ENCODE data around the gene SLC22A12. TPM values are rescaled to one million over a fixed set of nuclear protein-coding genes. Genes with fewer than 3 reads are reported as not detected.

The SLC22A12 gene
- total RNA-seq, 1 donor from 2014 or later: not detected

DNA sequence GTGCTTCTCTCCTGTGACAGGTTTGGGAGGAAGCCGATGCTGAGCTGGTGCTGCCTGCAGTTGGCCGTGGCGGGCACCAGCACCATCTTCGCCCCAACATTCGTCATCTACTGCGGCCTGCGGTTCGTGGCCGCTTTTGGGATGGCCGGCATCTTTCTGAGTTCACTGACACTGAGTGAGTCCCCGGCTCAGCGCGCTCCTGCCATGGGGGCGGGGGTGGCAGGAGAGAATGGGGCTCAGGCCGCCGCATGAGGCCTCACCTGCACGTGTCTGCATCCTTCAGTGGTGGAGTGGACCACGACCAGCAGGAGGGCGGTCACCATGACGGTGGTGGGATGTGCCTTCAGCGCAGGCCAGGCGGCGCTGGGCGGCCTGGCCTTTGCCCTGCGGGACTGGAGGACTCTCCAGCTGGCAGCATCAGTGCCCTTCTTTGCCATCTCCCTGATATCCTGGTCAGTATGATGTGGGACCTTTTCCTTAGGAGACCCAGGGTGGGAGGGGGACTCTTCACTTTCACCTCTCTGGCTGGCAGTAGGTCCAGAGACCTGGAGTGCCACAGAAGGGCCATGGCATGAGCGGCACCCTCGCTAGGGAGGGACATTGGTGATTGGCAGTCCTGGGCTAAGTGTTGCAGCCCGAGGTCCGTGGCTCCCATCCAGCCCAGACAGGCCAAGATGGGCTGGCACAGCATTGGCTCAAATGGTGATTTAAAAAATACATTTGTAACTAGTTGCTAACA is 28.9 kb upstream of the SLC22A12 start:
- peak; percentile 12 for DNase-seq
- no peak for ATAC-seq
- intact Hi-C loops (cut with micrococcal nuclease): no loop called here

DNA sequence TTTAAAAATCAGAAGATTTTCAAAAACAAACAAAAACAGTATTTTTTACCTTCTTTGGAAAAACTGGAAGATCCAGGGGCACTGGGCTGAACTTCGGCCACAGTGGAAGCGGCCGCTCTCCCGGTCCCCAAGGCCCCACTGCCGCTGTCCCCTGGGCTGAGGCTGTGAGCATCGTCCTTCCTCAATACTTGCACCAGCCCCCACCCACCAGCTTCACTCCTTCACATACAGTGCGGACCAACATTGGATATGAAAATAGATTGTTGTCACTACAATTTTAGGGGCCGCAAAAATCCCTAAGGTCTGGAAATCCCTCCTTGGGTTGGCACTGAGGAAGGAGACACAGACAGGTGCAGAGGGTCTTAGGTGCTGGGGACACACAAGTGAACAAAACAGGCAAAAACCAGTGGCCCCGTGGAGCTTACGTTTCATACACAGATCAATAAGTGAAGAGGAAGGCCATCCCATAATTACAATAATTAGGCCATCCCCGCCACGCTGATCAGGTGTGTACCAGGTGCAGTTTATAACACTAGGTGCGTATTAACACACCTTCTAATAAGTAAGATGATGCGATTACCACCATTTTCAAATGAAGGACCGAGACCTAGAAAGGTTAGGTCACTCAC is 28.2 kb upstream of the SLC22A12 start:
- intact Hi-C loops (cut with micrococcal nuclease): no loop called here
- ATAC-seq (no peak), DNase-seq (peak; percentile 8)

DNA sequence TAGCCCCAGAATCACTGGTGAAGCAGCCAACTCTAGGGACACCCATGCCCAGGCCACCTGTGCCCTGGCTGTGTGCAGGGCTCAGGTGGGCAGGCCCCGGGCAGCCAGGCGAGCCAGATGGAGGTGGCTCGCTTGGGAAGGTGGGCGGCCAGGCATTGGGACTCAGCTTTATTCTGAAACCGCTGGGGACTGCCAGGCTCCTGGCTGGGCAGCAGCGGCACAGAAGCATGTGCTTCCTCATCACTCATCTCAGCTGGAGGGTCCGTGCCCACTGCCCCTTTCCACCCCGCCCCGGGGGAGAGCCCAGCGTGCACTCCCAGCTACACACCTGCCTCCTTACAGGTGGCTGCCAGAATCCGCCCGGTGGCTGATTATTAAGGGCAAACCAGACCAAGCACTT is 27.1 kb upstream of the SLC22A12 start:
- DNase-seq: peak; percentile 18
- intact Hi-C loops (cut with micrococcal nuclease): no loop called here
- ATAC-seq: no peak

DNA sequence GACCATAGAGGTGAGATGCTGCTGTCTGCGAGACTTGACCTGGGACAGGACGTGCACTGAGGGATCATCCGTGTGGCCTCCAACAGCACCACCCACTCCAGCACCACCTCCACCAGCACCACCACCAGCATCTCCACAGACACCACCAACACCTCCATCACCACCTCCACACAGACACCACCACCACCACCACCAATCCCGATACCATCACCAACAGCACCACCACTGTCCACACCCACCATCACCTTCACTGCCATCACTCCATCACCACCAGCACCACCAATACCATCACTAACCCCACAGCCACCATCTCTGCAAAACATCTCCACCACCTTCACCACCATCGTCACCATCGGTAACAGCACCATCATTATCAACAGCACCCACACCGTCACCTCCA is 26.6 kb upstream of the SLC22A12 start:
- ATAC-seq: no peak
- intact Hi-C loops (cut with micrococcal nuclease): no loop called here
- DNase-seq: no peak

- peak; percentile 29 for DNase-seq
- ATAC-seq: no peak
- intact Hi-C loops (cut with micrococcal nuclease): no loop called here
Observed at GRCh38 chr11:64564947-64565889, 25.8 kb upstream of the SLC22A12 start.

- intact Hi-C loops (cut with micrococcal nuclease): no loop called here
- ATAC-seq (peak; percentile 78), DNase-seq (peak; percentile 33)
Observed at GRCh38 chr11:64566042-64566914, 24.7 kb upstream of the SLC22A12 start.

DNA sequence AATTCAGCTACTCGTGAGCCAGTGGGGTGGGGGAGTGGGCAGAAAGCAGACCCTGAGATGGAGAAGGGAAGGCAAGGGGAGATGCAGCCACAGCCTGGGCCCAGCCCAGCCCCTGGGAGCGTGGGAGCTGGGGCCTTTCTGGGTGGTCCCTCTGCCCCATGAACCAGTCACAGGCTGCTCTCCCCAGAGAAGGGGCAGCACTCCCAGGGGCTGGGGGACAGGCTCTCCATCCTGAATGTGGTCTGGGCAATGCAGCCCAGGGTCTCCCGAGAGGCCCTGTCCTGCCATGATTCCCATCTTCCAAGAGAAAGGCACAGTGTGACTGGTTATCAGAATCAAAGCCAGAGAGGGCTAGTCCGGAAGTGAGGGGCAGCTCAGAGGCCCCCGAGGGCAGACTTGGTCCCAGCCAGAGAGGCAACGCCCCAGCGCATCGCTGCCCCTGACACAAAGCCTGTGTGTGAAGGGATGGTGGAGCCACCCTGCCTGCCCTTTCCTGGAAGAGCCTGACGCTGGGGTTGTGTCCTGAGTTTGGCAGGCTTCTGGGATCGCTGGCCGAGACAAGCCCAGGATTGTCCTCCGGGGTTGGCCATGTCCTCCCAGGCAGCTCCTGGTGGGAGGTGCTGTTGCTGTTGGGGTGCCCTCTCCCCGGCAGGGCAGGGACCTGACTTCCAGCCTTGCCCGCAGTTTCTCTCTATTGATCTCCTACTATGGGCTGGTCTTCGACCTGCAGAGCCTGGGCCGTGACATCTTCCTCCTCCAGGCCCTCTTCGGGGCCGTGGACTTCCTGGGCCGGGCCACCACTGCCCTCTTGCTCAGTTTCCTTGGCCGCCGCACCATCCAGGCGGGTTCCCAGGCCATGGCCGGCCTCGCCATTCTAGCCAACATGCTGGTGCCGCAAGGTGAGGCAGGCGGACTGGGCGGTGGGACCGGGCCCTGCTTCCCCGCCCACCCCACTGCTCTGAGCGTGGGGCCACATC is 23.8 kb upstream of the SLC22A12 start:
- intact Hi-C loops (cut with micrococcal nuclease): no loop called here
- peak; percentile 16 for ATAC-seq
- DNase-seq: peak; percentile 29

- intact Hi-C loops (cut with micrococcal nuclease): no loop called here
- peak; percentile 23 for DNase-seq
Observed at GRCh38 chr11:64568041-64568571, 22.9 kb upstream of the SLC22A12 start.

DNA sequence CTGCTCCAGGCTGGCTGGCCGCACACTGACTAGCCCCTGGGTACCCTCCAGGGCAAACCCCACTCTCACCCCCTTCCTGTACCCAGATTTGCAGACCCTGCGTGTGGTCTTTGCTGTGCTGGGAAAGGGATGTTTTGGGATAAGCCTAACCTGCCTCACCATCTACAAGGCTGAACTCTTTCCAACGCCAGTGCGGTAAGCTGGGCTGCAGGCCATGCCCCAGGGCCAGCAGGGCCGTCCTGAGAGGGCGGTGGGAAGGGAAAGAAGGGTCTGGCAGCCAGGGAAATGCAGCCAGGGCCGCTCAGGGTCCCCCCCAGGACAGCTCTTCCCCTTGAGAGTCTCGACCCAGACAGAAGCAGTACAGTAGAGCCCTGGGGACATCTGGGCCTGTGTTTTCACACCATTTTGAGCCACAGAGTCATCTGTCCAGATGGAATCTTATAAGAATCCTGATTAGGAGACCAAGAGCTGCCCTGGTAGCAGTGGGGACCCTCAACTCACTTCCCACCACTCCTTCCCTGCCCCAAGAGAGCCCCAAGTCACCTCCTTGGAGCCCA is 22.4 kb upstream of the SLC22A12 start:
- ATAC-seq (no peak), DNase-seq (no peak)
- intact Hi-C loops (cut with micrococcal nuclease): no loop called here

More at GRCh38 chr11:64568041-64568571, 22.9 kb upstream of the SLC22A12 start:
- ATAC-seq: no peak

DNA sequence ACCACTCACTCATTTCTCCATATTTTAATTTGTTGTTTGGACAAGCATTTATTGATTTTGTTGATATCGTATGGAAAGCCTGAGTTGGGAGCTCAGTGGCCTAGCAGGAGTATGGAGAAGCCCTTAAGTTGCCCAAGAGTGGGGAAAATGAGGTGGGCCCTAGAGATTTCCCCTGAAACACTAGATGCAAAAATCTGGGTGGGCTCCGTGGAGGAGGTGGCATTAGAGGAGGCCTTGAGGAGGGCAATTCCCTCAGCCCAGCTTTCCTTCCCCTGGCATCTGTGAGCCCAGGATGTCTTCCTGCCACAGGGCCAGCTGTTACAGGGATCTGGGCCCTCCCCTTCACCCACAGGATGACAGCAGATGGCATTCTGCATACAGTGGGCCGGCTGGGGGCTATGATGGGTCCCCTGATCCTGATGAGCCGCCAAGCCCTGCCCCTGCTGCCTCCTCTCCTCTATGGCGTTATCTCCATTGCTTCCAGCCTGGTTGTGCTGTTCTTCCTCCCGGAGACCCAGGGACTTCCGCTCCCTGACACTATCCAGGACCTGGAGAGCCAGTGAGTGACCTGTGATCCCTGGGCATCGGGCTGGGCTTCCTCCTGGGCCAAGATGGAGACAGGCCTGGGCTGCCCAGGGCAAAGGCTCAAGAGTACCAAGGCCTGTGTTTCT is 21.6 kb upstream of the SLC22A12 start:
- intact Hi-C loops (cut with micrococcal nuclease): no loop called here
- DNase-seq (peak; percentile 15), ATAC-seq (no peak)

DNA sequence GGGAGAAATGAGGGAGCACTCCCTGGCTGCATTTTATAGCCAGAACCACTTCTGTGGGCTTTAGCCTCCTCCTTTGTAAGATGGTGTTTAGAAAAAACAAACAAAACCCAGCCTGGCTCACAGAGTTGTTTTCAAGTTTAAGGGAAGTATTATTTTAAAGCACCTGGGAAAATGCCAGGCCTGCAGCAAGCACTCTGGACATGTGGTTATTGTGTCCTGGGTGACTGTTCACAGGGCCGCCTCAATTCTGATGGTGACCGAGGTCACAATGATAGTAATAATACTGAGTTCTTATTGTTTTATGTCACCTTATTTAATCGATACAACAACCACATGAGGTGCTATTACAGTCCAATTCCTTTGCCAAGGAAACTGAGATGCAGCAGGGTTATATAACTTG is 20.7 kb upstream of the SLC22A12 start:
- intact Hi-C loops (cut with micrococcal nuclease): no loop called here
- no peak for DNase-seq
- ATAC-seq: no peak

GRCh38 chr11:64571050-64571409 is 20.0 kb upstream of the SLC22A12 start:
- DNase-seq (peak; percentile 4), ATAC-seq (no peak)
- intact Hi-C loops (cut with micrococcal nuclease): no loop called here

GRCh38 chr11:64571410-64572091 is 19.5 kb upstream of the SLC22A12 start:
- intact Hi-C loops (cut with micrococcal nuclease): no loop called here
- ATAC-seq: no peak
- DNase-seq: peak; percentile 9

GRCh38 chr11:64572143-64572542 is 18.9 kb upstream of the SLC22A12 start:
- DNase-seq (peak; percentile 3), ATAC-seq (no peak)
- intact Hi-C loops (cut with micrococcal nuclease): no loop called here

DNA sequence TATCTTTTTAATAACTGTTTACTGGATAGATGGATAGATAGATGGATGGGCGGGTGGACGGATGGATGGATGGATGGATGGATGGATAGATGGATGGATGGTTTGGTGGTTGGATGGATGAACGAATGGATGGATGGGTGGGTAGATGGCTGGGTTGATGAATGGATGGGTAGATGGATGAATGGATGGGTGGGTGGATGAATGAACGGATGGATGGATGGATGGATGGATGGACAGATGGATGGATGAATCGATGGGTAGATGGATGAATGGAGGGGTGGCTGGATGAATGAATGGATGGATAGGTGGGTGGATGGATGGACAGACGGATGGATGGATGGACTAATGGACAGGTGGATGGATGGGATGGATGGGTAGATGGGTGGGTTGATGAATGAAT is 13.8 kb upstream of the SLC22A12 start:
- no peak for DNase-seq
- no peak for ATAC-seq
- intact Hi-C loops (cut with micrococcal nuclease): no loop called here

DNA sequence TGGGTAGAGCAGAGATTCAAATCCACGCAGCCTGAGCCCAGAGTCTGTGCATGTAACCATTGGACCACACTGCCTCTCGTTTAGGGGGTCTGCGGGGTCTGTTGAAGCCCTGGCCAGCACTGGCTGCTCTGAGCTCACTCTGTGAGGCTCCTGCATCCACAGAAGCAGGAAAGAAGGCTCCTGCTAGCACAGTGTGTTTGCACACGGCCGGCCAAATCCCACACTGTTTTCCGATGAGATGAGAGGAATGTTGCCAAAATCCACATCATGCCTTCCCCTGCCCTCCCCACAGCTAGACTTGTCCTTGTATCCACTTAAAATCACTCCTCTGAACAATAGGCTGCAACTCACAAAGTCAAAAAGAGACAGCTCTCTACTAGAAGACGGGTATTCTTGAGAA is 10.6 kb upstream of the SLC22A12 start:
- intact Hi-C loops (cut with micrococcal nuclease): no loop called here
- ATAC-seq: no peak
- peak; percentile 15 for DNase-seq

Measured in left ventricle myocardium superior (tissue), 1 donor.